Mesenchymal stem cell (in vitro differentiated cells and primary cell): Measurements from ENCODE around the gene CAMK1G.

Source experiments
- DNase-seq: peaks from one replicate; pipeline ENCODE4 v3.0.0-alpha.2; 2013
- H2AFZ ChIP-seq: one replicate; pipeline ENCODE4 v1.6.1; 2013; ENCODE audit warnings: low read depth, mild to moderate bottlenecking, control low read depth, inconsistent platforms, low read length, moderate library complexity
- H2AK5ac ChIP-seq: 2 replicates; pipeline ENCODE4 v1.6.1; 2013; ENCODE audit warnings: low read length, moderate library complexity, mild to moderate bottlenecking, inconsistent platforms; ENCODE audit not compliant: severe bottlenecking
- H2BK120ac ChIP-seq: one replicate; pipeline ENCODE4 v1.6.1; 2013; ENCODE audit warnings: low read depth, mild to moderate bottlenecking, inconsistent platforms, low read length, moderate library complexity
- H2BK12ac ChIP-seq, 2 experiments: one replicate each; pipeline ENCODE4 v1.6.1; 2013; ENCODE audit warnings: inconsistent platforms in 2 of 2, low read length in 2 of 2, mild to moderate bottlenecking in 2 of 2, moderate library complexity in 2 of 2, control low read depth in 1 of 2
- H2BK15ac ChIP-seq: one replicate; pipeline ENCODE4 v1.6.1; 2013; ENCODE audit warnings: mild to moderate bottlenecking, low read depth, inconsistent platforms; ENCODE audit not compliant: poor library complexity, severe bottlenecking
- H2BK5ac ChIP-seq: 2 replicates; pipeline ENCODE4 v1.6.1; 2013; ENCODE audit warnings: low read depth, mild to moderate bottlenecking, low read length, control low read depth, inconsistent platforms; ENCODE audit not compliant: poor library complexity, severe bottlenecking
- H3K14ac ChIP-seq, 2 experiments: one replicate each; pipeline ENCODE4 v1.6.1; 2013; ENCODE audit warnings: inconsistent platforms in 2 of 2, low read length in 2 of 2, control low read depth in 1 of 2, mild to moderate bottlenecking in 1 of 2, moderate library complexity in 1 of 2
- H3K18ac ChIP-seq, 2 experiments: one replicate each; pipeline ENCODE4 v1.6.1; 2013; ENCODE audit warnings: inconsistent platforms in 2 of 2, low read length in 2 of 2, control low read depth in 1 of 2, low read depth in 1 of 2, mild to moderate bottlenecking in 1 of 2
- H3K23ac ChIP-seq, 2 experiments: one replicate each; pipeline ENCODE4 v1.6.1; 2013; ENCODE audit warnings: inconsistent platforms in 2 of 2, low read length in 2 of 2, mild to moderate bottlenecking in 2 of 2, moderate library complexity in 2 of 2, control low read depth in 1 of 2
- H3K27ac ChIP-seq: 2 replicates; pipeline ENCODE4 v1.5.1; 2013; ENCODE audit warnings: mild to moderate bottlenecking, moderate library complexity, low read length, control low read depth, inconsistent platforms; ENCODE audit not compliant: poor library complexity, severe bottlenecking
- H3K27me3 ChIP-seq, 2 experiments: 2 replicates each; pipeline versions ENCODE4 v1.6.1 to v1.7.0; 2013; ENCODE audit warnings: low read length in 2 of 2, mild to moderate bottlenecking in 2 of 2, moderate library complexity in 2 of 2, control low read depth in 1 of 2, inconsistent platforms in 1 of 2; ENCODE audit not compliant: control insufficient read depth in 1 of 2, insufficient read depth in 1 of 2
- H3K36me3 ChIP-seq, 2 experiments: 2 replicates each; pipeline versions ENCODE4 v1.6.1 to v1.7.0; 2013; ENCODE audit warnings: low read length in 2 of 2, control low read depth in 1 of 2, inconsistent platforms in 1 of 2, low read depth in 1 of 2, mild to moderate bottlenecking in 1 of 2; ENCODE audit not compliant: insufficient read depth in 2 of 2, control insufficient read depth in 1 of 2
- H3K4ac ChIP-seq, 2 experiments: one replicate each; pipeline ENCODE4 v1.6.1; 2013; ENCODE audit warnings: inconsistent platforms in 2 of 2, low read length in 2 of 2, mild to moderate bottlenecking in 2 of 2, moderate library complexity in 2 of 2, control low read depth in 1 of 2, low read depth in 1 of 2
- H3K4me1 ChIP-seq: 2 replicates; pipeline ENCODE4 v1.6.1; 2013; ENCODE audit warnings: low read depth, low read length, control low read depth; ENCODE audit not compliant: control insufficient read depth, insufficient read depth
- H3K4me2 ChIP-seq: 2 replicates; pipeline ENCODE4 v1.6.1; 2013; ENCODE audit warnings: low read length, mild to moderate bottlenecking, inconsistent platforms; ENCODE audit not compliant: poor library complexity, severe bottlenecking
- H3K4me3 ChIP-seq, 2 experiments: 2 replicates each; pipeline versions ENCODE4 v1.5.1 to v1.7.0; 2013; ENCODE audit warnings: low read length in 2 of 2, mild to moderate bottlenecking in 2 of 2, control low read depth in 1 of 2, low read depth in 1 of 2; ENCODE audit not compliant: insufficient read depth in 1 of 2
- H3K79me1 ChIP-seq: replicated peaks from 2 replicates; pipeline ENCODE4 v1.6.1; 2013; ENCODE audit warnings: mild to moderate bottlenecking, control low read depth, low read length, inconsistent platforms; ENCODE audit not compliant: poor library complexity, severe bottlenecking
- H3K9ac ChIP-seq: 2 replicates; pipeline ENCODE4 v1.7.0; 2013; ENCODE audit warnings: mild to moderate bottlenecking, low read length, moderate library complexity
- H3K9me3 ChIP-seq: 2 replicates; pipeline ENCODE4 v1.7.0; 2013; ENCODE audit warnings: mild to moderate bottlenecking, low read length; ENCODE audit not compliant: control insufficient read depth
- H4K8ac ChIP-seq: one replicate; pipeline ENCODE4 v1.6.1; 2013; ENCODE audit warnings: inconsistent platforms, mild to moderate bottlenecking, low read length, moderate library complexity
- H4K91ac ChIP-seq: one replicate; pipeline ENCODE4 v1.6.1; 2013; ENCODE audit warnings: mild to moderate bottlenecking, low read length, inconsistent platforms
- WGBS: methylation state at CpG from one replicate; pipeline ENCODE4 v1.1.7; 2013; ENCODE audit warnings: mixed read lengths; 5-methylcytosine and 5-hydroxymethylcytosine counted together

Gene CAMK1G

DNA sequence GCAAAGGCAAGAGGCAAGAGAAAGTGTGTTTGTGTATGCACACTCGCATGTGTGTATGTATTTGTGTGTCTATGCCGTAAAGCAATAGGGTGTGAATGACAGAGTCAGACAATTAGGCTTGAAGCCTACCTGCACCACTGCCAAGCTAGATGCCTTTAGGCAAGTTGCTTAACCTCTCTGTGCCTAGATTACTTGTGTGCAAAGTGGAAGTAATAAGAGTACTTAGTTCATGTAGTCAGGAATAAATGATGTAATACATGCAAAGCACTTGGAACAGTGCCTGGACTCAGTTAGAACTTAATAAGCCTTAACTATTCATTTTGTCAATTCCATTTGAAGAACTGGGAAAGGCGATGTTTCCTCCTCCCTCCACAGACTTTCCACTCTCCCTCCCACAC lies 37.0 kb downstream of the CAMK1G start:
- H4K91ac ChIP-seq = no peak overlapping the region
- WGBS = 92% methylated on average over 3 of the region's 3 CpGs
- H2BK15ac ChIP-seq = no peak overlapping the region
- no peak overlapping the region for H3K18ac ChIP-seq
- no peak overlapping the region for H4K8ac ChIP-seq
- no peak overlapping the region for H3K23ac ChIP-seq
- H2BK120ac ChIP-seq = no peak overlapping the region
- no peak overlapping the region for H2BK12ac ChIP-seq
- no peak overlapping the region for H2BK5ac ChIP-seq
- H3K27me3 ChIP-seq = no peaks in the 10 kb centered on the region
- peaks cover 12% of the 10 kb centered on the region for H3K4me1 ChIP-seq
- H3K27ac ChIP-seq = no peak overlapping the region
- DNase-seq = no peak
- H3K14ac ChIP-seq = no peak overlapping the region
- peaks cover 8 to 13% of the 10 kb centered on the region in 2 experiments for H3K36me3 ChIP-seq
- no peak overlapping the region for H3K4me3 ChIP-seq
- H3K4ac ChIP-seq = no peak overlapping the region
- no peaks in the 10 kb centered on the region for H3K9me3 ChIP-seq
- no peak overlapping the region for H3K9ac ChIP-seq
- H3K4me2 ChIP-seq = no peak overlapping the region
- H2AFZ ChIP-seq = no peak overlapping the region
- H3K79me1 ChIP-seq = no peaks in the 10 kb centered on the region
- no peak overlapping the region for H2AK5ac ChIP-seq

DNA sequence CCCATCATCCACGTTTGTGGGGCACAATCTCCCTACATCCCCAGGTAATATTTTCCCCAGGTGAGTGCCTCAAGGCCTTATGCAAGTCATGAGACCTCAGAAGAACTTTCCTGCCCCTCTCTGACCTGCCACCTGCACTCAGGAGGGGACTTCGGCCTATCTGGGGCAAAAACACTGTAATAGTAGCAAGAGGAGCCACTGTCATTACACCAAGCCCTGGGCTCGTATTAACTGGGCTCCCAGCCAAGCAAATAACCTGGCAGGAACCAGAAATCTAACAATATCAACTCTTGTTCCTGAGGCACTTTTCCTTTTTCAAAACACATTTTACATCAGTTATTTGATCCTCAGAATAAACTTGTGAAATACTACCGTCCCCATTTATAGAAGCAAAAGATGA lies 37.8 kb downstream of the CAMK1G start:
- Histone ChIP-seq H2AFZ (no peak overlapping the region), H3K4me1 (peaks cover 17% of the 10 kb centered on the region), H3K79me1 (no peaks in the 10 kb centered on the region), H2AK5ac (no peak overlapping the region), H3K4me2 (no peak overlapping the region), H2BK5ac (no peak overlapping the region), H3K18ac (no peak overlapping the region), H4K91ac (no peak overlapping the region), H3K14ac (no peak overlapping the region), H2BK12ac (no peak overlapping the region), H4K8ac (no peak overlapping the region), H2BK120ac (no peak overlapping the region), H3K9me3 (no peaks in the 10 kb centered on the region), H3K36me3 (peaks cover 8 to 11% of the 10 kb centered on the region in 2 experiments), H3K27ac (no peak overlapping the region), H3K4ac (no peak overlapping the region), H3K23ac (no peak overlapping the region), H3K27me3 (no peaks in the 10 kb centered on the region), H3K4me3 (no peak overlapping the region), H3K9ac (no peak overlapping the region), H2BK15ac (no peak overlapping the region)
- WGBS = 72% methylated on average over 4 of the region's 4 CpGs
- DNase-seq = no peak

DNA sequence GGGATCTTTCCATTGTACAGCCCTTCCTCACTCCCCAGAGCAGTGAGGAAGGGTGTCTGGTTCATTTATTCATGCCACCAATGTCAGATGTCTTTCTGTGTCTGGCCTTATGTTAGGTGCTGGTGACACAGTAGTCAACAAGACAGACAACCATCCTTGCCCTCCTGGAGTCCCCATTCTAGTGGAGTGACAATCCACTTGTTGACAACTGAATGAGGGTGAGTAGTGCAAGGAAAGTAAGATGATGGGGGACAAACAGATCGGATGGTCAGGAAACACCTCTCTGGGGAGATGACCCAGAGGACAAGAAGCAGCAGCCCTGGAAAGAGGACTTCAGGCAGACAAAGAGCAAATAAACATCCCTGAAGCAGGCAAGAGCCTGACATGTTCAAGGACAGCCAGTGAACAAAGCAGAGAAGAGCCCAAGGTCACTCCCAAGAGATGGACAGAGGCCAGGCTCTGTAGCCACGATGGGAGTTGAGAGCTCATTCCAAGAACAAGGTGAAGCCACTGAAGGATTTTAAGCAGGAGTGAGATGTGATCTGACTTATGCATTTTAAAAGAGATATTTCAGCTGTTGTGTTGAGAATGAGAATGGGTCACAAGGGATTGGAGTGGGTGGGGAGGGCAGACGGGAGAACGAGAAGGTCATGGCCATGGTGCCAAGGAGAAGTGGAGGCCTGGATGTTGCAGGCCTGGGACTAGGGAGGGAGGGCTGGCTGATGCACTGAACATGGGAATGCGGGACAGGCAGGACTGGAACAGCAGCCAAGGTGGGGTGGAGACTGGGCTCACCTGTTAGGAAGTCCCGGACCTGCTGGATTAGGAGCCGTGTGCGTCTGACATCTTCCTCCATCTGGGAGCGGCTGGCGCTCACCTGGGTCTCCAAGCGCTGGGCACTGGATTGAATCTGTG lies 38.5 kb downstream of the CAMK1G start:
- Histone ChIP-seq H4K8ac (peak overlapping the region; percentile 10), H2AK5ac (no peak overlapping the region), H2BK15ac (no peak overlapping the region), H3K79me1 (no peaks in the 10 kb centered on the region), H3K36me3 (peaks cover 5 to 8% of the 10 kb centered on the region in 2 experiments), H3K14ac (no peak overlapping the region), H3K27ac (no peak overlapping the region), H3K4me2 (no peak overlapping the region), H3K9me3 (no peaks in the 10 kb centered on the region), H2BK120ac (no peak overlapping the region), H3K9ac (no peak overlapping the region), H2BK12ac (no peak overlapping the region), H3K18ac (no peak overlapping the region), H4K91ac (no peak overlapping the region), H3K4me1 (peaks cover 22% of the 10 kb centered on the region), H3K4ac (no peak overlapping the region), H3K27me3 (no peaks in the 10 kb centered on the region), H2BK5ac (no peak overlapping the region), H3K23ac (no peak overlapping the region), H3K4me3 (no peak overlapping the region), H2AFZ (no peak overlapping the region)
- DNase-seq = no peak
- 93% methylated on average over 11 of the region's 11 CpGs for WGBS

- Histone ChIP-seq H2BK12ac (no peak overlapping the region), H4K8ac (no peak overlapping the region), H4K91ac (no peak overlapping the region), H3K27me3 (no peaks in the 10 kb centered on the region), H3K9ac (no peak overlapping the region), H2BK15ac (no peak overlapping the region), H3K9me3 (no peaks in the 10 kb centered on the region), H2AK5ac (no peak overlapping the region), H3K27ac (no peak overlapping the region), H3K4me3 (no peak overlapping the region), H3K4me1 (peaks cover 31% of the 10 kb centered on the region), H3K18ac (no peak overlapping the region), H3K4ac (no peak overlapping the region), H3K14ac (no peak overlapping the region), H2AFZ (no peak overlapping the region), H3K79me1 (no peaks in the 10 kb centered on the region), H3K4me2 (no peak overlapping the region), H3K23ac (no peak overlapping the region), H2BK5ac (no peak overlapping the region), H3K36me3 (peaks cover 0 to 5% of the 10 kb centered on the region in 2 experiments), H2BK120ac (no peak overlapping the region)
- DNase-seq = no peak
- WGBS = 93% methylated on average over 22 of the region's 24 CpGs
These were observed 39.6 kb downstream of the CAMK1G start for GRCh38 chr1:209622841-209623829.
